HL-60/S4 treated with retinoic acid at 250 ng/mL for 4 days and 3 days (cell line): ENCODE measurements around the gene STAC.
"Not testable (repeated sequence)": the region's sequence is repeated elsewhere in the genome, so short reads cannot be mapped to it uniquely, and the experiment has no call there.

Experiments
- in situ Hi-C: fragments of 300-500 bp; cut with MboI; formaldehyde crosslinking; loops from 2 replicates; pipeline ENCODE4 v1.7.0; 2022; ENCODE audit warnings: low sequenced_read_pairs

Gene STAC

DNA sequence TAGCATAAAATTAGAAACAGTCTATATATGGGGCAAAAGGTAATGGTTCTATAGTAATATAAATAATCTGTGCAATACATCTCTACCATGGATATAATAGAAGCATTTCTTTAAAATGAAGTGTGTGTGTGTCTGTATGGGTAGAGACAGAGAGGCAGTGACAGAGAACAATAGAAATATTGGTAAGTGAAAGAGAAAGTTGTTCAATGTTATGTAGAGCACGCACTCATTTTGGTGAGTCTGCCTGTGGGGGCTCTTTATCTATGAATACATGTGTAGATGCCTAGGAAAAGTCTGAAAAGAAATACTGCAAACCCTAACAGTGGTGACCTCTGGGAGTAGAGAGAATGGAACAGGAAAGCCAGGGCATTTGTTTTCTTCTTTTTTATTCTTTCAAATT lies 182.6 kb downstream of the STAC start:
- in situ Hi-C loops = no loop called here

GRCh38 chr3:36575241-36575640 lies 194.9 kb downstream of the STAC start:
- in situ Hi-C loops = no loop called here

DNA sequence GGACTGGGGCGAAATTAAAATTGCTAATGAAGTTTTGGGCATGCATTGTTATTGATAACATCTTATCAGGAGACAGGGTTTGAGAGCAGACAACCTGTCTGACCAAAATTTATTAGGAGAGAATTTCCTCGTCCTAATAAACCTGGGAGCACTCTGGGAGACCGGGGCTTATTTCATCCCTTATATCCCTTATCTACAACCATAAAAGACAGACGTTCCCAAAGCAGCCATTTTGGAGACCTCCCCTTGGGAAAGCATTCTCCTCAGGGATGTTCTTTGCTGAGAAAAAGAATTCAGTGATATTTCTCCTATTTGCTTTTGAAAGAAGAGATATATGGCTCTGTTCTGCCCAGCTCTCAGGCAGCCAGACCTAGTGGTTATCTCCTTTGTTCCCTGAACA lies 198.1 kb downstream of the STAC start:
- in situ Hi-C loops = not testable (repeated sequence)

DNA sequence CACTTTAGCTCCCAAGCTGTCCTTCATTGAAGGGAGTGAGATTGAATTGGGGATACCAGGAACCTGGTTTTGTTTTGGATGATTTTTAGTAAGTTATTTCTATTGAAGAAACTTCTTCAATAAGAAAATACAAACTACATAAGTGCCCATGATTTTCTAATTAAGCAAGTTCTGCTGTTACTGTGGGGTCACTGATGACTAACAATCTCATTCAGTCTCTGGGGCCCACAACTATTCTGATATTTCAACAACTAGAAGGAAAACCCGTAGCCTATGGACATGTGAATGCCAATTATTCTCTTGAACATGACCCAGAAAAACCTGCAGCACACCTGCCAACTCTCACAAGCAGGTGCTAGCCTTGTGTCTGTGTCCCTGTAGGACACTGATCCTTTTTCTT lies 199.4 kb downstream of the STAC start:
- in situ Hi-C loops = no loop called here

DNA sequence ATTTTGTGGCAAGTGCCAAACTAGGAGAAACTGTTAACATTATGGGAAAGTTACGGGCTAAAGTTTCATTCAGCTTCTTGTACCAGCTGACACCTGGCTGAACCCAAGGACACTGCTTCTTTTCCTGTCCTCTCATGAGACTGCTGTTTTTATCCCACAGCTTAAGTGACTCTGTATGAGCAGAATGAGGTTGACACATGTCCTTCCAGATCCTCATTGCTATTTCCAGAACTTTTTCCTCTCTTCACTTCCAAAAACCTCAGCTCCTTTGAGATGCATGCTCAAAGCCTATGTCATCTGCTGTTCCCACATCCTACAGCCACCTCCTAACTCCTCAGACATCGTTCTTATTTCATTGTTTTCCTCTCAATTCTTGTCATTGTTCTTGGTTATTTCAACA lies 200.4 kb downstream of the STAC start:
- in situ Hi-C loops = no loop called here

GRCh38 chr3:36591959-36592358 lies 211.7 kb downstream of the STAC start:
- in situ Hi-C loops = no loop called here

GRCh38 chr3:36595511-36595910 lies 215.2 kb downstream of the STAC start:
- in situ Hi-C loops = no loop called here

DNA sequence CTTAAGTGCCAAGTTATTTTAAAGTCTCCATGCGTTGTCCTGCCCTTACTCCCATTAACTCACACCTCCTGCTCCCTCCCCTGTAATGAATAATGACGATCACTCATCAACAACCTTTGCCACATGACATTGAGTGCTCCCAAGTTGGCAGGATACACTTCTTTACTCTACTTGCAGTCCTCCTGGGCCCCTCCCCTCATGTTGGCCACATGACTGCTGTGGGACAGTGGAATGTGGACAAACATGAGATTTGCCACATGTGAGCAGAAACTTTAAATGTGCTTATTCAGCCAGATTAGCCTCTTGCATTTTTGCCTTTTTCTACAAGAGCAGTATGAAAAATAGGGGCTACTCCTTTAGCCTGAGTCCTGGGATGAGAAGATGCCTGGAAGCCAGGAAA lies 216.1 kb downstream of the STAC start:
- in situ Hi-C loops = no loop called here

DNA sequence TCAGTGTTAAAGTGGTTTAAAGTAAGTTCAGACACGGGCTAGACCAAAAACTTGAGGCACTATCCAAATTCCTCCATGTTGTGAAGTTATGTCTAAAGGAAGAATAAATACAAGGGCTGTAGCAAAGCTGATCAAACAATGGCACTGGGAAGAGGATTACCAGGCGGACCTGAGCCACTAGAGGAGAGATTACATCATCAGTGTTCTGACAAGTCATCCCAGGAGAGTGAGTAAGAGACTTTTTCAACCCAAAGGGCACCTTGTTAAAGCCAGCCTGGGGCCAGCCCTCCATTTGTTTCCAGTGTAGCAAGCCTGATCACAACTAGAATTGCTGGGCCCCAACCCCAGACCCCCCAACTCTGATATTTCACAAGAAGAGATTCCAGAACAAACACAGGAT lies 217.1 kb downstream of the STAC start:
- in situ Hi-C loops = no loop called here
